ENCODE measurements around the gene ATP4A. TPM values are rescaled to one million over a fixed set of nuclear protein-coding genes. Genes with fewer than 3 reads are reported as not detected.

ATP4A gene
- total and polyA plus RNA-seq, 7 donors = not detected

DNA sequence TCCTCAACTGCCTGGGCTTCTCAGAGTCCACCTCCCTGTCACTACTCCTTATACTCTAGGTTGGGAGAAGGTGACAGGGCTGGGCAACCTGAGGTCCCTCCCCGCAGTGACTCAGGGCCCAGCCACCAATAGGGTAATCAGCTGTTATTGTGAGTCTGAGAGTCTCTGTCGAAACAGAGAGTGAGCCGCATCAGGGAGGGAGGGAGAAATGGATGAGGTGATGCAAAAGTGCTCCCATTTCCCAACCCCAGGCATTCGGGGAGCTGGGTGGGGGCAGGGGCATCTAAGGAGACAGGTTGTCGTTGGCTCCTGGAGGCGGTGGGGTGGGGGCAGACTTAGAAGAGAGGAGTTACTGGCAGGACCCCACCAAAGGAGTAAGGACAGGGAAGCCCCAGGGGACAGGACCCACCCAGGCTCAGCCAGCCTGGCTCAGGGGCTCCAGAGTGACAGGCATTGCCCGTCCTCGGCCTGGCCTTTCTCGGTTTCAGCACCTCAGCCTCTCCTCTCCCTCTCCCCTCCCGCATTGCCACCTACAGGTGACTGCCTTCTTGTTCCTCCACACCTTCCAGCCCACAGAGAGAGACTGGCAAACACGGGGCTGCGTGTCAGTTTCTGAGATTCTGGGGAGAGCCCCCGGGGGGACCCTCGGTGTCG, 49.7 kb downstream of the ATP4A start, which contains the start of gene DMKN:
Gene DMKN, minus strand, starts transcription at position 22 of the 654 bp plus-strand sequence. CDS start 174 bp downstream, outside the sequence.
- Histone ChIP-seq H3K36me3 (ENCODE audit: insufficient read depth in 1 of 2, low read depth in 1 of 2) (no peaks in the 10 kb centered on the region), H3K4me3 (no peak within 1 kb of the TSS), H3K27ac (no peak within 1 kb of the TSS), H3K4me1 (peaks cover 4% of the 10 kb centered on the region), H3K27me3 (ENCODE audit: insufficient read depth in 3 of 3, low read length in 2 of 3) (peaks cover 0 to 71% (median 31%) of the 10 kb centered on the region in 3 donors), H3K9me3 (no peaks in the 10 kb centered on the region)
- no peak for DNase-seq
- no peak for ATAC-seq
- intact Hi-C loops (cut with DNase I) = no loop called here
- 12 to 13% (median 12%) methylated on average over 14 to 15 of the region's 15 CpGs for WGBS, 3 donors
- TF ChIP-seq, protein P1, sequence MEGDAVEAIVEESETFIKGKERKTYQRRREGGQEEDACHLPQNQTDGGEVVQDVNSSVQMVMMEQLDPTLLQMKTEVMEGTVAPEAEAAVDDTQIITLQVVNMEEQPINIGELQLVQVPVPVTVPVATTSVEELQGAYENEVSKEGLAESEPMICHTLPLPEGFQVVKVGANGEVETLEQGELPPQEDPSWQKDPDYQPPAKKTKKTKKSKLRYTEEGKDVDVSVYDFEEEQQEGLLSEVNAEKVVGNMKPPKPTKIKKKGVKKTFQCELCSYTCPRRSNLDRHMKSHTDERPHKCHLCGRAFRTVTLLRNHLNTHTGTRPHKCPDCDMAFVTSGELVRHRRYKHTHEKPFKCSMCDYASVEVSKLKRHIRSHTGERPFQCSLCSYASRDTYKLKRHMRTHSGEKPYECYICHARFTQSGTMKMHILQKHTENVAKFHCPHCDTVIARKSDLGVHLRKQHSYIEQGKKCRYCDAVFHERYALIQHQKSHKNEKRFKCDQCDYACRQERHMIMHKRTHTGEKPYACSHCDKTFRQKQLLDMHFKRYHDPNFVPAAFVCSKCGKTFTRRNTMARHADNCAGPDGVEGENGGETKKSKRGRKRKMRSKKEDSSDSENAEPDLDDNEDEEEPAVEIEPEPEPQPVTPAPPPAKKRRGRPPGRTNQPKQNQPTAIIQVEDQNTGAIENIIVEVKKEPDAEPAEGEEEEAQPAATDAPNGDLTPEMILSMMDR (IDR thresholded peaks at IDR 0.05) = no peak

DNA sequence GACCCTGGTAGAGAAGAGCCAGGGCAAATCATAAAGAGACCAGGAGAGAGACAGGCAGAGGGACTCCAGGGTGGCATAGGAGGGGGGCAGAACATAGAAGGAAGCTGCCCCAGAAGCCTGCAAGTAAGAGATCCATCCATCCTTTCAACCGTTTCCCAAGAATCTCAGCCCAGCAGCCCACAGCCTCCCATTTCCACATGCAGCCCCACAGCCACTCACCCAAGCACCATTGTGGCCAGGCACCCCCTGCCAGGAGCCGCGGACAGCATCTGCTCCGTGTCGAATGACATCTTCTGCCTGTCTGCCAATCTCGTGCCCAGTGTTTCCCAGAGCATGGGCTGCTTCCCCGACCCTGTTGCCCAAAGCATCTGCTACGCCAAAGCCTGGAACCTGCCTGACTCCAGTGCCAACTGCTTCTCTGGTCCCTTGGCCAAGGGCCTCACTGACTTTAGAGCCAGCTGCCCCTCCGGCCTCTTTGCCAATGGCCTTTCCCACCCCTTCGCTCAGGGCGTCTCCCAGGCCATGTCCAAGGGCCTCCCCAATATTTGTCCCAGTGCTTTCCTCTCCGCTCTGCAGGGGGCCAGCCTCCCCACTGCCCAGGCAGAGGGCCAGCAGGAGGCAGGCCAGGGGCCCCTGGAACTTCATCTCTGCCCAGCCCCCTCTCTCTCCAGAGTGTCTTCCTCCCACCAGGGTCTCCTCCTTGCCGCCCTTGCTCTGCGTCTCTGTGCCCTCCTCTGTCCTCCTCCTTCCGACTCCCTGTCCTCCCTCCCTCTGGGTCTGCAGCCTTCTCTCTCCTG, 50.4 kb downstream of the ATP4A start:
- H3K36me3 ChIP-seq (ENCODE audit: insufficient read depth in 1 of 2, low read depth in 1 of 2) = no peaks in the 10 kb centered on the region
- peaks cover 0 to 72% (median 32%) of the 10 kb centered on the region in 3 donors for H3K27me3 ChIP-seq (ENCODE audit: insufficient read depth in 3 of 3, low read length in 2 of 3)
- 25 to 40% (median 33%) methylated on average over 13 to 15 of the region's 15 CpGs for WGBS, 3 donors
- no peak overlapping the region for H3K4me3 ChIP-seq
- ATAC-seq (no peak), DNase-seq (no peak)
- H3K9me3 ChIP-seq = no peaks in the 10 kb centered on the region
- TF ChIP-seq, protein P1 (IDR thresholded peaks at IDR 0.05) = no peak
- peaks cover 4% of the 10 kb centered on the region for H3K4me1 ChIP-seq
- no peak overlapping the region for H3K27ac ChIP-seq
- intact Hi-C loops (cut with DNase I) = no loop called here

DNA sequence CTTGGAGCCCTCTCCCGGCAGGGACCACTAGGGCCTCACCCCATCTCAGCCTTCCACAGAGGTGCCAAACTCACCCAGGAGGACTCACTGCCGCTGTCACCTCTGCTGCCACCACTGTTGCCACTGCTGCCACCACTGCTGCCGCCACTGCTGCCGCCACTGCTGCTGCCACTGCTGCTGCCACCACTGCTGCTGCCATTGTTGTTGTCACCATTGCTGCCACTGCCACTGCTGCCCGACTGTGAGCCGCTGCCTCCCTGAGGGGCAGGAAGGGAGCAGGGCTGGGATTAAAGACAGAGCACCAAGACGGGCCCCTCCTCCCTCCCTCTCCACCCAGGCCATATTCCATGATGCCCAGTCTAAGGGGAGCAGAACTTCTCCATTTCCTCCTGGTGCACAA, 52.1 kb downstream of the ATP4A start:
- DNase-seq (no peak), ATAC-seq (no peak)
- Histone ChIP-seq H3K27ac (no peak overlapping the region), H3K4me3 (no peak overlapping the region), H3K4me1 (peaks cover 4% of the 10 kb centered on the region), H3K36me3 (ENCODE audit: insufficient read depth in 1 of 2, low read depth in 1 of 2) (no peaks in the 10 kb centered on the region), H3K9me3 (no peaks in the 10 kb centered on the region), H3K27me3 (ENCODE audit: insufficient read depth in 3 of 3, low read length in 2 of 3) (peaks cover 0 to 89% (median 34%) of the 10 kb centered on the region in 3 donors)
- 70 to 78% (median 76%) methylated on average over 6 to 7 of the region's 7 CpGs for WGBS, 3 donors
- TF ChIP-seq, protein P1 (IDR thresholded peaks at IDR 0.05) = no peak
- intact Hi-C loops (cut with DNase I) = no loop called here

DNA sequence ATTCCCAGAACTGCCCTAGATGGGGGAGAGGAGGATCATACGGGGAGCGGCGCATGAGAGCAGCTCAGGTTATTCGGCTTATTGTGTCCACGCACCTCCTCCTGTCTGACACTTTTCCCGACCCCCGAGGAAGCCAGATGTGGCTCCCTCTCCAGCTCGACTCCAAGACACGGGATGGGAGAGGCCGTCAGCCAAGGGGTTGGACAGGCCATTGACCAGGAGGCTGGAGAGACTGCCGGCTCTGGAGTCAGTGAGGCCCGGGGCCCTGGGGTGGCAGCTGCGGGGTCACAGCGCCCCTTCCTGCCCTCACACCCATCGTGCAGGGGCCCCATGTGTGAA, 52.9 kb downstream of the ATP4A start:
- Histone ChIP-seq H3K27ac (no peak overlapping the region), H3K36me3 (ENCODE audit: insufficient read depth in 1 of 2, low read depth in 1 of 2) (no peaks in the 10 kb centered on the region), H3K27me3 (ENCODE audit: insufficient read depth in 3 of 3, low read length in 2 of 3) (peaks cover 0 to 94% (median 36%) of the 10 kb centered on the region in 3 donors), H3K4me3 (no peak overlapping the region), H3K9me3 (no peaks in the 10 kb centered on the region), H3K4me1 (peaks cover 4% of the 10 kb centered on the region)
- 3 to 11% (median 6%) methylated on average over 15 of the region's 15 CpGs for WGBS, 3 donors
- ATAC-seq (no peak), DNase-seq (no peak)
- TF ChIP-seq, protein P1 (IDR thresholded peaks at IDR 0.05) = no peak
- intact Hi-C loops (cut with DNase I) = no loop called here
